ENCODE measurements around the gene COPA.

DNA sequence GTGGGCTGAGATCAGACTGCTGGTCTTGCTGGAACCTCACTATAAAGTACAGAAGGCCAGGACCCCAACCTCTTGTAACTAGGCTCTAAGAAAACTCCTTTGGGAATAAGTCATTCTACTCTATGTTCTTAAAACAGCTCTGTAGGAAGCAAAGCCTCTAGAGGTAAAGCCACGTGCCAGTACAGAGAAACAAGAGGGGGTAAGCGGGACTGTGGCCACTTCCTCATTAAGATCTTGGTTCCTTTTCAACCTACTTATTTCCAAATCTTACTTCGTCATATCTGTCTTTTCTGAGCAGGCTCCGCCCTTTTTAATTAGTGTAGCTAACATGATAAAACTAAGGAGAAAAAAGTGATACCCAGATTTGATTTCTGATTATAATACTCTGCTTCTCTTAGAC, 3.9 kb upstream of the COPA start:
- TF ChIP-seq, protein P1, sequence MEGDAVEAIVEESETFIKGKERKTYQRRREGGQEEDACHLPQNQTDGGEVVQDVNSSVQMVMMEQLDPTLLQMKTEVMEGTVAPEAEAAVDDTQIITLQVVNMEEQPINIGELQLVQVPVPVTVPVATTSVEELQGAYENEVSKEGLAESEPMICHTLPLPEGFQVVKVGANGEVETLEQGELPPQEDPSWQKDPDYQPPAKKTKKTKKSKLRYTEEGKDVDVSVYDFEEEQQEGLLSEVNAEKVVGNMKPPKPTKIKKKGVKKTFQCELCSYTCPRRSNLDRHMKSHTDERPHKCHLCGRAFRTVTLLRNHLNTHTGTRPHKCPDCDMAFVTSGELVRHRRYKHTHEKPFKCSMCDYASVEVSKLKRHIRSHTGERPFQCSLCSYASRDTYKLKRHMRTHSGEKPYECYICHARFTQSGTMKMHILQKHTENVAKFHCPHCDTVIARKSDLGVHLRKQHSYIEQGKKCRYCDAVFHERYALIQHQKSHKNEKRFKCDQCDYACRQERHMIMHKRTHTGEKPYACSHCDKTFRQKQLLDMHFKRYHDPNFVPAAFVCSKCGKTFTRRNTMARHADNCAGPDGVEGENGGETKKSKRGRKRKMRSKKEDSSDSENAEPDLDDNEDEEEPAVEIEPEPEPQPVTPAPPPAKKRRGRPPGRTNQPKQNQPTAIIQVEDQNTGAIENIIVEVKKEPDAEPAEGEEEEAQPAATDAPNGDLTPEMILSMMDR (IDR thresholded peaks at IDR 0.05; ENCODE audit: poor library complexity) = no peak
- no peak for TF ChIP-seq EZH2 (IDR thresholded peaks at IDR 0.05; ENCODE audit: borderline replicate concordance)
- no peak for TF ChIP-seq EZH2phosphoT487 (IDR thresholded peaks at IDR 0.05; ENCODE audit: low read depth, severe bottlenecking, unreplicated experiment)

All from hepatocyte (in vitro differentiated cells).